Measurements from ENCODE around the gene AKAP8L.

DNA sequence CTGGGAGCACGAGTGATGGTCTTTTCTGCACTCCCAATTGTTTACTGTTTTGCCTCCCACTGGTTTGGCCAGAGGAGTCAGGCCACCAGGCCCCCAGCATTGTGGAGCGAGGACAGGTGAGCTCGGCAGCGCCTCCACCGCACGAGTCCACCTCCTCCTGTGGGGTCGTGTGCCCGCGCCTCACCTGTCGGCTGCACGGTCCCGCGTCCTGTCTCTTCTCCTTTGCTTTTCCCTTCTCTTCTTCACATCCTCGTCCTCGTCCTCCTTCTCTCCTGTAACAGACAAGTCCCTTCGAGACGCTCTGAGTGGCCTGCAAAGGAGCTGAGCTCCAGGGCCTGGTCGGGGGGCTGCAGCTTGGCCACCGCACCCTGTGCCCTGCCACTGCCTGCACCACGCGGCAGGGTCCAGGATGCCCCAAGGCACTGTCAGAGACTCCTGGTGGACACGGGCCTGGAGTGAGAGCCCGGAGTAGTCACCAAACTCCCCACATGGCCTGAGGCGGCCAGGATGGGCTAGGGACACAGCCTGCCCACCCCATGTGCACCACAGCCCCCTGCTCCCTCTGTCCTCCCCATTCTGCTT, 50.6 kb downstream of the AKAP8L start:
- TF ChIP-seq, protein P1, sequence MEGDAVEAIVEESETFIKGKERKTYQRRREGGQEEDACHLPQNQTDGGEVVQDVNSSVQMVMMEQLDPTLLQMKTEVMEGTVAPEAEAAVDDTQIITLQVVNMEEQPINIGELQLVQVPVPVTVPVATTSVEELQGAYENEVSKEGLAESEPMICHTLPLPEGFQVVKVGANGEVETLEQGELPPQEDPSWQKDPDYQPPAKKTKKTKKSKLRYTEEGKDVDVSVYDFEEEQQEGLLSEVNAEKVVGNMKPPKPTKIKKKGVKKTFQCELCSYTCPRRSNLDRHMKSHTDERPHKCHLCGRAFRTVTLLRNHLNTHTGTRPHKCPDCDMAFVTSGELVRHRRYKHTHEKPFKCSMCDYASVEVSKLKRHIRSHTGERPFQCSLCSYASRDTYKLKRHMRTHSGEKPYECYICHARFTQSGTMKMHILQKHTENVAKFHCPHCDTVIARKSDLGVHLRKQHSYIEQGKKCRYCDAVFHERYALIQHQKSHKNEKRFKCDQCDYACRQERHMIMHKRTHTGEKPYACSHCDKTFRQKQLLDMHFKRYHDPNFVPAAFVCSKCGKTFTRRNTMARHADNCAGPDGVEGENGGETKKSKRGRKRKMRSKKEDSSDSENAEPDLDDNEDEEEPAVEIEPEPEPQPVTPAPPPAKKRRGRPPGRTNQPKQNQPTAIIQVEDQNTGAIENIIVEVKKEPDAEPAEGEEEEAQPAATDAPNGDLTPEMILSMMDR (IDR thresholded peaks at IDR 0.05) = no peak
- TF ChIP-seq POLR2A (IDR thresholded peaks at IDR 0.05) = no peak
